GM12878 (cell line): ENCODE measurements around the gene PAK6. TPM values are rescaled to one million over a fixed set of nuclear protein-coding genes. Genes with fewer than 3 reads are reported as not detected.

ENCODE experiments used
- CHD2 ChIP-seq: IDR thresholded peaks from 2 replicates; pipeline ENCODE4 v1.6.1; 2011; ENCODE audit warnings: low read depth, low read length, improper control_type of control experiment, borderline replicate concordance
- EED ChIP-seq: sonication (generic); IDR thresholded peaks from 2 replicates; pipeline ENCODE4 v1.6.1; 2016; ENCODE audit warnings: antibody characterized with exemption, low read depth
- ELK1 ChIP-seq: IDR thresholded peaks from 2 replicates; pipeline ENCODE4 v1.6.1; 2012; ENCODE audit warnings: low read depth, low read length, improper control_type of control experiment
- ESRRA ChIP-seq: IDR thresholded peaks from 2 replicates; pipeline ENCODE4 v1.6.1; 2012; ENCODE audit warnings: mild to moderate bottlenecking, low read length, improper control_type of control experiment
- GATAD2B ChIP-seq: fragments of 450-650 bp; conservative IDR thresholded peaks from 2 replicates; pipeline ENCODE4 v1.6.1; 2017; ENCODE audit warnings: low read depth, mild to moderate bottlenecking, moderate library complexity
- HCFC1 ChIP-seq: fragments of 150-350 bp; IDR thresholded peaks from 2 replicates; pipeline ENCODE4 v1.6.1; 2014; ENCODE audit warnings: low read length
- HDAC2 ChIP-seq: fragments of 200-600 bp; sonication (generic); IDR thresholded peaks from 2 replicates; pipeline ENCODE4 v1.6.1; 2017
- HDAC6 ChIP-seq: fragments of 200-600 bp; sonication (generic); IDR thresholded peaks from one replicate; pipeline ENCODE4 v1.8.0; 2017; ENCODE audit warnings: antibody characterized with exemption; ENCODE audit not compliant: unreplicated experiment
- IKZF1 ChIP-seq: fragments of 450-650 bp; conservative IDR thresholded peaks from 2 replicates; pipeline ENCODE4 v1.6.1; 2017; ENCODE audit warnings: antibody characterized with exemption, mild to moderate bottlenecking
- IRF4 ChIP-seq: IDR thresholded peaks from 2 replicates; pipeline ENCODE4 v1.6.1; 2011; ENCODE audit warnings: low read depth, low read length
- KLF5 ChIP-seq: fragments of 450-650 bp; IDR thresholded peaks from 2 replicates; pipeline ENCODE4 v1.6.1; 2014; ENCODE audit warnings: mild to moderate bottlenecking; ENCODE audit not compliant: partially characterized antibody
- MAX ChIP-seq: IDR thresholded peaks from 2 replicates; pipeline ENCODE4 v1.6.1; 2012; ENCODE audit warnings: low read depth, low read length, improper control_type of control experiment
- MTA3 ChIP-seq: IDR thresholded peaks from 2 replicates; pipeline ENCODE4 v1.6.1; 2012; ENCODE audit warnings: low read length, inconsistent platforms, borderline replicate concordance
- MXI1 ChIP-seq: fragments of 150-350 bp; IDR thresholded peaks from 2 replicates; pipeline ENCODE4 v1.6.1; 2011; ENCODE audit warnings: low read depth, mild to moderate bottlenecking, inconsistent platforms, low read length, improper control_type of control experiment
- NFXL1 ChIP-seq: fragments of 450-650 bp; IDR thresholded peaks from 2 replicates; pipeline ENCODE4 v1.6.1; 2017; ENCODE audit warnings: antibody characterized with exemption, mild to moderate bottlenecking, borderline replicate concordance
- PBX3 ChIP-seq: IDR thresholded peaks from 2 replicates; pipeline ENCODE4 v1.6.1; 2011; ENCODE audit warnings: mild to moderate bottlenecking, low read depth, low read length, moderate library complexity; ENCODE audit not compliant: insufficient replicate concordance
- RAD21 ChIP-seq: IDR thresholded peaks from 2 replicates; pipeline ENCODE4 v1.6.1; 2011; ENCODE audit warnings: mild to moderate bottlenecking, low read depth, low read length, moderate library complexity; ENCODE audit not compliant: insufficient read depth
- SREBF1 ChIP-seq: IDR thresholded peaks from 2 replicates; pipeline ENCODE4 v1.6.1; 2012; ENCODE audit warnings: mild to moderate bottlenecking, low read length
- SUZ12 ChIP-seq: fragments of 200-600 bp; sonication (generic); IDR thresholded peaks from one replicate; pipeline ENCODE4 v1.6.1; 2018; ENCODE audit warnings: antibody characterized with exemption, mild to moderate bottlenecking; ENCODE audit not compliant: unreplicated experiment
- TARDBP ChIP-seq: IDR thresholded peaks from 2 replicates; pipeline ENCODE4 v1.6.1; 2016; ENCODE audit warnings: borderline replicate concordance
- TBL1XR1 ChIP-seq: IDR thresholded peaks from 2 replicates; pipeline ENCODE4 v1.6.1; 2012; ENCODE audit warnings: low read depth, low read length, improper control_type of control experiment
- polyA plus RNA-seq, 11 experiments: library from polyadenylated mRNA; depleted of rRNA in 4 of 11; unstranded in 6 of 11; stranded (reverse) in 5 of 11; fragments of >200 nt; fragmentation: Nextera tagmentation in 4 of 11; fragmentation: Illumina TruSeq in 1 of 11; extraction: Ambion mirVana in 4 of 11; extraction: Trizol in 1 of 11; gene quantifications; 1 replicate in 1 of 11; 2 replicates in 10 of 11; pipeline versions ENCODE4 v1.2.1 to v1.2.3, GENCODE V29; 2011 to 2016; ENCODE audit warnings: inconsistent platforms in 2 of 11, missing spikeins in 2 of 11, low read depth in 1 of 11
- total RNA-seq, 4 experiments: library from RNA; depleted of rRNA in 3 of 4; stranded (reverse); fragments of >200 nt in 3 of 4; fragmentation: Illumina TruSeq in 1 of 4; extraction: Trizol in 1 of 4; gene quantifications; 2 replicates each; pipeline versions ENCODE4 v1.2.1 to v1.2.3, GENCODE V29; 2013 to 2021
- TF ChIP-seq, protein P1 (sequence below): fragments of 450-650 bp; IDR thresholded peaks from 2 replicates; pipeline ENCODE4 v1.6.1; 2017; ENCODE audit warnings: antibody characterized with exemption, mild to moderate bottlenecking, moderate library complexity
- TF ChIP-seq, protein P2 (sequence below): IDR thresholded peaks from 2 replicates; pipeline ENCODE4 v1.6.1; 2011; ENCODE audit warnings: low read depth, low read length, improper control_type of control experiment, borderline replicate concordance

PAK6 gene
- total and polyA plus RNA-seq, 10 of the 15 experiments (the other 5 are each of a cell fraction or from before 2014, with no cell fraction given): 0.07 to 0.92 (median 0.31) TPM; not detected in 2

GRCh38 chr15:40277471-40277870, 38.6 kb downstream of the PAK6 start (continued):
- no peak for TF ChIP-seq ESRRA
- no peak for TF ChIP-seq IRF4
- TF ChIP-seq SREBF1: no peak
- TF ChIP-seq KLF5: no peak
- no peak for TF ChIP-seq RAD21
- no peak for TF ChIP-seq MAX
- TF ChIP-seq MTA3: no peak
- TF ChIP-seq EED: peak; percentile 64; the same call in 1 of the 2 replicates
- peak; percentile 67 for TF ChIP-seq IKZF1
- TF ChIP-seq HCFC1: no peak
- TF ChIP-seq HDAC2: no peak
- no peak for TF ChIP-seq SUZ12
- TF ChIP-seq ELK1: no peak
- no peak for TF ChIP-seq MXI1
- TF ChIP-seq NFXL1: no peak
- no peak for TF ChIP-seq HDAC6
- TF ChIP-seq GATAD2B: no peak
- TF ChIP-seq PBX3: no peak
- TF ChIP-seq TBL1XR1: no peak
- TF ChIP-seq, protein P1, sequence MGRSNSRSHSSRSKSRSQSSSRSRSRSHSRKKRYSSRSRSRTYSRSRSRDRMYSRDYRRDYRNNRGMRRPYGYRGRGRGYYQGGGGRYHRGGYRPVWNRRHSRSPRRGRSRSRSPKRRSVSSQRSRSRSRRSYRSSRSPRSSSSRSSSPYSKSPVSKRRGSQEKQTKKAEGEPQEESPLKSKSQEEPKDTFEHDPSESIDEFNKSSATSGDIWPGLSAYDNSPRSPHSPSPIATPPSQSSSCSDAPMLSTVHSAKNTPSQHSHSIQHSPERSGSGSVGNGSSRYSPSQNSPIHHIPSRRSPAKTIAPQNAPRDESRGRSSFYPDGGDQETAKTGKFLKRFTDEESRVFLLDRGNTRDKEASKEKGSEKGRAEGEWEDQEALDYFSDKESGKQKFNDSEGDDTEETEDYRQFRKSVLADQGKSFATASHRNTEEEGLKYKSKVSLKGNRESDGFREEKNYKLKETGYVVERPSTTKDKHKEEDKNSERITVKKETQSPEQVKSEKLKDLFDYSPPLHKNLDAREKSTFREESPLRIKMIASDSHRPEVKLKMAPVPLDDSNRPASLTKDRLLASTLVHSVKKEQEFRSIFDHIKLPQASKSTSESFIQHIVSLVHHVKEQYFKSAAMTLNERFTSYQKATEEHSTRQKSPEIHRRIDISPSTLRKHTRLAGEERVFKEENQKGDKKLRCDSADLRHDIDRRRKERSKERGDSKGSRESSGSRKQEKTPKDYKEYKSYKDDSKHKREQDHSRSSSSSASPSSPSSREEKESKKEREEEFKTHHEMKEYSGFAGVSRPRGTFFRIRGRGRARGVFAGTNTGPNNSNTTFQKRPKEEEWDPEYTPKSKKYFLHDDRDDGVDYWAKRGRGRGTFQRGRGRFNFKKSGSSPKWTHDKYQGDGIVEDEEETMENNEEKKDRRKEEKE: no peak
- TF ChIP-seq CHD2: no peak
- no peak for TF ChIP-seq TARDBP
- TF ChIP-seq, protein P2, sequence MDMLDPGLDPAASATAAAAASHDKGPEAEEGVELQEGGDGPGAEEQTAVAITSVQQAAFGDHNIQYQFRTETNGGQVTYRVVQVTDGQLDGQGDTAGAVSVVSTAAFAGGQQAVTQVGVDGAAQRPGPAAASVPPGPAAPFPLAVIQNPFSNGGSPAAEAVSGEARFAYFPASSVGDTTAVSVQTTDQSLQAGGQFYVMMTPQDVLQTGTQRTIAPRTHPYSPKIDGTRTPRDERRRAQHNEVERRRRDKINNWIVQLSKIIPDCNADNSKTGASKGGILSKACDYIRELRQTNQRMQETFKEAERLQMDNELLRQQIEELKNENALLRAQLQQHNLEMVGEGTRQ: no peak
